ENCODE data around the gene ZNRF4. TPM values are rescaled to one million over a fixed set of nuclear protein-coding genes. Genes with fewer than 3 reads are reported as not detected.

ZNRF4 gene
- total and polyA plus RNA-seq, 2 of the 8 experiments (the other 6 are each of a cell fraction or from before 2014, with no cell fraction given): not detected

Other genes with a start within 250 kb of the ZNRF4 start
- gene PTPRS, start 114.6 kb upstream of the ZNRF4 start, total RNA-seq (2021; fragmentation: NEBNext Ultra II Directional; extraction: Animal tissue kit (Norgen Biotek cat#: 25700)): 218 and 223 TPM in 2 replicates
- gene PTPRS, start 114.6 kb upstream of the ZNRF4 start, polyA plus RNA-seq (2011; rRNA removed): 96.8 and 146 TPM in 2 replicates
- 0.48 and 0.52 TPM in 2 replicates for gene TINCR, start 112.5 kb downstream of the ZNRF4 start, total RNA-seq (2021; fragmentation: NEBNext Ultra II Directional; extraction: Animal tissue kit (Norgen Biotek cat#: 25700))
- 1.2 and 1.4 TPM in 2 replicates for gene TINCR, start 112.5 kb downstream of the ZNRF4 start, polyA plus RNA-seq (2011; rRNA removed)
- gene SAFB2, start 167.4 kb downstream of the ZNRF4 start, total RNA-seq (2021; fragmentation: NEBNext Ultra II Directional; extraction: Animal tissue kit (Norgen Biotek cat#: 25700)): 63.8 and 74.4 TPM in 2 replicates
- gene SAFB2, start 167.4 kb downstream of the ZNRF4 start, polyA plus RNA-seq (2011; rRNA removed): 14.8 and 31.1 TPM in 2 replicates
- 109 and 110 TPM in 2 replicates for gene SAFB, start 167.7 kb downstream of the ZNRF4 start, total RNA-seq (2021; fragmentation: NEBNext Ultra II Directional; extraction: Animal tissue kit (Norgen Biotek cat#: 25700))
- 27.0 and 69.5 TPM in 2 replicates for gene SAFB, start 167.7 kb downstream of the ZNRF4 start, polyA plus RNA-seq (2011; rRNA removed)
- gene MICOS13, start 225.1 kb downstream of the ZNRF4 start, total RNA-seq (2021; fragmentation: NEBNext Ultra II Directional; extraction: Animal tissue kit (Norgen Biotek cat#: 25700)): 17.3 and 20.4 TPM in 2 replicates
- gene MICOS13, start 225.1 kb downstream of the ZNRF4 start, polyA plus RNA-seq (2011; rRNA removed): 36.1 and 36.9 TPM in 2 replicates
- gene HSD11B1L, start 225.6 kb downstream of the ZNRF4 start, total RNA-seq (2021; fragmentation: NEBNext Ultra II Directional; extraction: Animal tissue kit (Norgen Biotek cat#: 25700)): 8.2 and 9.5 TPM in 2 replicates
- 20.6 and 29.4 TPM in 2 replicates for gene HSD11B1L, start 225.6 kb downstream of the ZNRF4 start, polyA plus RNA-seq (2011; rRNA removed)
- gene RPL36, start 234.9 kb downstream of the ZNRF4 start, total RNA-seq (2021; fragmentation: NEBNext Ultra II Directional; extraction: Animal tissue kit (Norgen Biotek cat#: 25700)): 1,075 and 1,137 TPM in 2 replicates
- gene RPL36, start 234.9 kb downstream of the ZNRF4 start, polyA plus RNA-seq (2011; rRNA removed): 730 and 951 TPM in 2 replicates